Gastrocnemius medialis (tissue), 4 donors: ENCODE measurements around the gene RAB25. TPM values are rescaled to one million over a fixed set of nuclear protein-coding genes. Genes with fewer than 3 reads are reported as not detected.

ENCODE experiments used
- ATAC-seq, 2 donors: fragments of 150-250 bp; one replicate each; pipeline ENCODE4 v1.9.1; 2016
- DNase-seq, 2 donors: peaks; one replicate each; pipeline ENCODE4 v3.0.0-alpha.2; 2019
- H3K27ac ChIP-seq, 4 donors: fragments of 200-600 bp; sonication (generic); 1 replicate in 1 of 4; 2 replicates in 3 of 4; pipeline ENCODE4 v1.5.1; 2016 to 2018; ENCODE audit warnings: mild to moderate bottlenecking in 2 of 4, moderate library complexity in 1 of 4
- H3K27me3 ChIP-seq, 3 donors: fragments of 200-600 bp; sonication (generic) in 2 of 3; 1 replicate in 1 of 3; 2 replicates in 2 of 3; pipeline versions ENCODE4 v1.5.1 to v1.6.0; 2016 to 2019; ENCODE audit warnings: mild to moderate bottlenecking in 1 of 3, moderate library complexity in 1 of 3
- H3K36me3 ChIP-seq, 2 donors: fragments of 200-600 bp; sonication (generic) in 1 of 2; one replicate each; pipeline ENCODE4 v1.5.1; 2017 to 2018
- H3K4me1 ChIP-seq, 2 donors: fragments of 200-600 bp; sonication (generic) in 1 of 2; one replicate each; pipeline ENCODE4 v1.5.1; 2016 to 2017; ENCODE audit warnings: mild to moderate bottlenecking in 2 of 2
- H3K4me3 ChIP-seq, 4 donors: fragments of 200-600 bp; sonication (generic) in 3 of 4; 1 replicate in 1 of 4; 2 replicates in 3 of 4; pipeline ENCODE4 v1.5.1; 2016 to 2019; ENCODE audit warnings: mild to moderate bottlenecking in 2 of 4
- H3K9me3 ChIP-seq, 3 donors: fragments of 200-600 bp; sonication (generic) in 2 of 3; 1 replicate in 1 of 3; 2 replicates in 2 of 3; pipeline ENCODE4 v1.5.1; 2016 to 2019
- POLR2A ChIP-seq, 2 donors: fragments of 450-650 bp; IDR thresholded peaks; one replicate each; pipeline ENCODE4 v1.6.1; 2017; ENCODE audit warnings: antibody characterized with exemption in 2 of 2, mild to moderate bottlenecking in 2 of 2, moderate library complexity in 2 of 2
- in situ Hi-C, 4 donors: fragments of 200-750 bp; cut with MboI; loops; one replicate each; pipeline versions ENCODE4 v1.15.0 to v1.8.0; 2017; ENCODE audit warnings: low sequenced_read_pairs in 4 of 4
- intact Hi-C: fragments of 100-400 bp; cut with DNase I; formaldehyde crosslinking; loops from one replicate; pipeline ENCODE4 v1.15.1; 2023; ENCODE audit warnings: low total_unique reads
- total RNA-seq, 4 donors: library from RNA; depleted of rRNA; stranded (reverse); fragments of >200 nt; gene quantifications; one replicate each; pipeline versions ENCODE4 v1.1.0 to v1.2.3, GENCODE V29; 2016
- TF ChIP-seq, protein P1 (sequence below), 5 experiments: fragments of 450-650 bp in 3 of 5; fragments of 200-600 bp in 2 of 5; sonication (generic) in 2 of 5; IDR thresholded peaks in 4 of 5; conservative IDR thresholded peaks in 1 of 5; 1 replicate in 4 of 5; 2 replicates in 1 of 5; pipeline ENCODE4 v1.5.1; 2016 to 2019; ENCODE audit warnings: antibody characterized with exemption in 5 of 5, mild to moderate bottlenecking in 3 of 5, moderate library complexity in 3 of 5

RAB25 gene
- total RNA-seq, 4 donors from 2014 or later, result 1.2 TPM; not detected in 3

- H3K4me1 ChIP-seq, result peaks cover 79 to 82% of the 10 kb centered on the region in 2 donors
- intact Hi-C loops (no loop called here), in situ Hi-C loops (loop anchor here in 1 of 4 donors (25.0 kb wide), 1 partner anchor 369 kb away; no protein-coding TSS in a partner anchor)
- H3K9me3 ChIP-seq, result no peaks in the 10 kb centered on the region
- H3K4me3 ChIP-seq, result peak overlapping the region; percentile 94 to 100 (median 96)
- ATAC-seq, result peak; percentile 28 to 30
- H3K27me3 ChIP-seq, result no peaks in the 10 kb centered on the region
- DNase-seq, result peak; percentile 92 to 96
- H3K36me3 ChIP-seq, result no peaks in the 10 kb centered on the region
- TF ChIP-seq, protein P1, sequence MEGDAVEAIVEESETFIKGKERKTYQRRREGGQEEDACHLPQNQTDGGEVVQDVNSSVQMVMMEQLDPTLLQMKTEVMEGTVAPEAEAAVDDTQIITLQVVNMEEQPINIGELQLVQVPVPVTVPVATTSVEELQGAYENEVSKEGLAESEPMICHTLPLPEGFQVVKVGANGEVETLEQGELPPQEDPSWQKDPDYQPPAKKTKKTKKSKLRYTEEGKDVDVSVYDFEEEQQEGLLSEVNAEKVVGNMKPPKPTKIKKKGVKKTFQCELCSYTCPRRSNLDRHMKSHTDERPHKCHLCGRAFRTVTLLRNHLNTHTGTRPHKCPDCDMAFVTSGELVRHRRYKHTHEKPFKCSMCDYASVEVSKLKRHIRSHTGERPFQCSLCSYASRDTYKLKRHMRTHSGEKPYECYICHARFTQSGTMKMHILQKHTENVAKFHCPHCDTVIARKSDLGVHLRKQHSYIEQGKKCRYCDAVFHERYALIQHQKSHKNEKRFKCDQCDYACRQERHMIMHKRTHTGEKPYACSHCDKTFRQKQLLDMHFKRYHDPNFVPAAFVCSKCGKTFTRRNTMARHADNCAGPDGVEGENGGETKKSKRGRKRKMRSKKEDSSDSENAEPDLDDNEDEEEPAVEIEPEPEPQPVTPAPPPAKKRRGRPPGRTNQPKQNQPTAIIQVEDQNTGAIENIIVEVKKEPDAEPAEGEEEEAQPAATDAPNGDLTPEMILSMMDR (IDR thresholded peaks at IDR 0.05 in 4 of 5, conservative IDR thresholded peaks at IDR 0.05 in 1 of 5), result no peak
- peak; percentile 91 to 93 for TF ChIP-seq POLR2A (IDR thresholded peaks at IDR 0.05)
- H3K27ac ChIP-seq, result peak overlapping the region; percentile 98 to 99 (median 98)
Observed at GRCh38 chr1:156118177-156118868, 57.4 kb downstream of the RAB25 start.

DNA sequence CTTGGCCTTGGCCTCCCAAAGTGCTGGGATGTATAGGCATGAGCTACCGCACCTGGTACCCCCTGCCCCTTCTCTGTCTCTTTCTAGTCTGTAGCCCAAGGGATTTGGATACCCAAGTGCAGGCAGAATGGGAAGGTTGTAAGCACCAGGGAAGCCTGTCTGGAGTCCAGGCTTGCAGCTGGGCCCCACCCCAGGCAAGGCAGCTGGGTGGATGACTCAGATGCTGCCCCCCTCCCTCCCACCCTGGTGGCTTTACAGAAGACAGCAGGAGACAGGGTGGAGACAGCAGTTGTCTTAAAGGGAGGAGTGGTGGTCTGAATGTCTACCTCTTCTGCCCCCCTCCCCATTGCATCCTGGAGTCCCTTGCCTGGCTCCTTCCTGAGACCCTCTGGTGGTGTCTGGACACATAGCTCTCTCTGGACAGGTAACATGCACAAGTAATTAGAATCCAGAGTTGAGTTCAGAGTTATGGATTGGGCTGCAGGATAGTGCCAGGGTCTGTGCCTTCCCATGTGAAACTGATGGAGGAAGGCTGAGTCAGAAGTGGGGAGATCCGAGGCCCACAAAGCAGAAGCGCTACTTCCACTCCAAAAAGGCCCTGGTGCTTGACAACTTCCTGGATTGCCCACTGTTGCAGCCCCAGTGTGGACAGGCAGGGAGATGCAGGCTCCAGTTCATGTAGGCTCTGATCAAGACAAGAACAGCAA lies 58.7 kb downstream of the RAB25 start:
- in situ Hi-C loops (loop anchor here in 1 of 4 donors (25.0 kb wide), 1 partner anchor 368 kb away; no protein-coding TSS in a partner anchor), intact Hi-C loops (loop anchor here (5.0 to 10.0 kb wide), 4 partner anchors 388 to 1115 kb away; partner anchors contain the start of genes MRPL24 and ZBTB7B)
- Histone ChIP-seq H3K4me3 (peak overlapping the region; percentile 94 to 100 (median 96)), H3K27ac (peak overlapping the region; percentile 98 to 99 (median 98)), H3K36me3 (no peaks in the 10 kb centered on the region), H3K4me1 (peaks cover 82 to 83% of the 10 kb centered on the region in 2 donors), H3K27me3 (no peaks in the 10 kb centered on the region), H3K9me3 (no peaks in the 10 kb centered on the region)
- DNase-seq (peak; percentile 66 to 88), ATAC-seq (peak in 1 of 2 donors; percentile 15)
- TF ChIP-seq, protein P1 (IDR thresholded peaks at IDR 0.05 in 4 of 5, conservative IDR thresholded peaks at IDR 0.05 in 1 of 5), result no peak
- peak; percentile 34 to 40 for TF ChIP-seq POLR2A (IDR thresholded peaks at IDR 0.05)

Other genes with a start within 250 kb of the RAB25 start
- gene GON4L, start 203.9 kb upstream of the RAB25 start, total RNA-seq, result 10 to 100 TPM; 17.2 to 36.1 (median 19.9) TPM
- gene SYT11, start 201.6 kb upstream of the RAB25 start, total RNA-seq, result 1 to 10 TPM; 2.4 to 5.3 (median 3.1) TPM
- 10 to 100 TPM in 3 of 4 donors, 1 to 10 TPM in 1; 9.6 to 16.8 (median 15.2) TPM for gene RIT1, start 149.8 kb upstream of the RAB25 start, total RNA-seq
- 10 to 100 TPM; 18.2 to 46.3 (median 26.3) TPM for gene KHDC4, start 126.7 kb upstream of the RAB25 start, total RNA-seq
- gene RXFP4, start 119.5 kb upstream of the RAB25 start, total RNA-seq, result not detected
- 10 to 100 TPM; 13.6 to 27.3 (median 26.4) TPM for gene ARHGEF2, start 82.6 kb upstream of the RAB25 start, total RNA-seq
- gene SSR2, start 40.2 kb upstream of the RAB25 start, total RNA-seq, result 100 to 1,000 TPM in 2 of 4 donors, 10 to 100 TPM in 2; 70.6 to 118 (median 108) TPM
- gene UBQLN4, start 7.4 kb upstream of the RAB25 start, total RNA-seq, result 10 to 100 TPM; 42.3 to 60.1 (median 46.0) TPM
- 10 to 100 TPM; 51.5 to 82.7 (median 72.6) TPM for gene LAMTOR2, start 6.4 kb upstream of the RAB25 start, total RNA-seq
- gene MEX3A, start 21.3 kb downstream of the RAB25 start, total RNA-seq, result not detected
- 100 to 1,000 TPM; 143 to 244 (median 220) TPM for gene LMNA, start 53.6 kb downstream of the RAB25 start, total RNA-seq
- 1 to 10 TPM in 2 of 4 donors, under 1 TPM in 2; 0.29 to 2.4 (median 1.2) TPM for gene SEMA4A, start 92.4 kb downstream of the RAB25 start, total RNA-seq
- 10 to 100 TPM in 3 of 4 donors, 1 to 10 TPM in 1; 9.2 to 19.5 (median 18.5) TPM for gene SLC25A44, start 132.9 kb downstream of the RAB25 start, total RNA-seq
- gene PMF1, start 151.8 kb downstream of the RAB25 start, total RNA-seq, result 100 to 1,000 TPM in 2 of 4 donors, 10 to 100 TPM in 2; 73.3 to 119 (median 89.9) TPM
- not detected for gene BGLAP, start 181.0 kb downstream of the RAB25 start, total RNA-seq
- gene PAQR6, start 186.9 kb downstream of the RAB25 start, total RNA-seq, result under 1 TPM in 2 of 4 donors, not detected in 2; 0.16 to 0.46 TPM
- 10 to 100 TPM; 47.4 to 83.1 (median 62.7) TPM for gene SMG5, start 221.7 kb downstream of the RAB25 start, total RNA-seq
- 1 to 10 TPM in 1 of 4 donors, under 1 TPM in 3; 0.20 to 1.5 (median 0.68) TPM for gene TMEM79, start 223.2 kb downstream of the RAB25 start, total RNA-seq
- 10 to 100 TPM; 10.1 to 16.5 (median 13.6) TPM for gene GLMP, start 234.5 kb downstream of the RAB25 start, total RNA-seq
- gene VHLL, start 238.1 kb downstream of the RAB25 start, total RNA-seq, result not detected